Activated CD4-positive, alpha-beta T cell treated with anti-CD3 and anti-CD28 coated beads, Interleukin-2, amount 50 U/mL, for 4 hours (primary cell): Measurements from ENCODE around the gene ZNF473.
A peak's percentile ranks its signal among the peaks of the same experiment; 100 is the strongest.

Source experiments
- DNase-seq, 2 experiments: peaks; one replicate each; pipeline ENCODE4 v3.0.0-alpha.2; 2020

ZNF473 gene

GRCh38 chr19:50025794-50026549, at the start of gene ZNF473:
Gene ZNF473 (plus strand): TSS chr19:50026005. CDS start chr19:50031083, 5,078 bp downstream.
- peak; percentile 88 to 90 for DNase-seq

GRCh38 chr19:49976496-49976895, 49.3 kb upstream of the ZNF473 start:
- DNase-seq: no peak

- no peak for DNase-seq
Observed at GRCh38 chr19:49977076-49977475, 48.7 kb upstream of the ZNF473 start.

- DNase-seq: no peak
Observed at GRCh38 chr19:49977881-49978280, 47.9 kb upstream of the ZNF473 start.

GRCh38 chr19:49978324-49978723, 47.5 kb upstream of the ZNF473 start:
- no peak for DNase-seq

GRCh38 chr19:49981603-49982593, 43.9 kb upstream of the ZNF473 start:
- no peak for DNase-seq

- peak; percentile 77 to 82 for DNase-seq
Observed at GRCh38 chr19:49983645-49984229, 42.1 kb upstream of the ZNF473 start.

GRCh38 chr19:49984491-49984890, 41.3 kb upstream of the ZNF473 start:
- DNase-seq: no peak

GRCh38 chr19:49985871-49986270, 39.9 kb upstream of the ZNF473 start:
- no peak for DNase-seq

- DNase-seq: no peak
Observed at GRCh38 chr19:49986354-49986753, 39.5 kb upstream of the ZNF473 start.

- DNase-seq: peak; percentile 64 to 69
Observed at GRCh38 chr19:49987159-49987698, 38.6 kb upstream of the ZNF473 start.

GRCh38 chr19:49988007-49988406, 37.8 kb upstream of the ZNF473 start:
- DNase-seq: no peak

GRCh38 chr19:49988433-49988832, 37.4 kb upstream of the ZNF473 start:
- DNase-seq: no peak

GRCh38 chr19:49997709-49998108, 28.1 kb upstream of the ZNF473 start:
- no peak for DNase-seq

- no peak for DNase-seq
Observed at GRCh38 chr19:49999371-50000010, 26.3 kb upstream of the ZNF473 start.

- no peak for DNase-seq
Observed at GRCh38 chr19:50000038-50000840, 25.6 kb upstream of the ZNF473 start.

- DNase-seq: no peak
Observed at GRCh38 chr19:50000841-50001557, 24.8 kb upstream of the ZNF473 start.

GRCh38 chr19:50001775-50002174, 24.0 kb upstream of the ZNF473 start:
- no peak for DNase-seq

- DNase-seq: no peak
Observed at GRCh38 chr19:50002386-50002960, 23.3 kb upstream of the ZNF473 start.

GRCh38 chr19:50003254-50003788, 22.5 kb upstream of the ZNF473 start:
- DNase-seq: no peak
